ENCODE measurements around the gene KRT32.
"Not testable (repeated sequence)": the region's sequence is repeated elsewhere in the genome, so short reads cannot be mapped to it uniquely, and the experiment has no call there.

Gene KRT32

DNA sequence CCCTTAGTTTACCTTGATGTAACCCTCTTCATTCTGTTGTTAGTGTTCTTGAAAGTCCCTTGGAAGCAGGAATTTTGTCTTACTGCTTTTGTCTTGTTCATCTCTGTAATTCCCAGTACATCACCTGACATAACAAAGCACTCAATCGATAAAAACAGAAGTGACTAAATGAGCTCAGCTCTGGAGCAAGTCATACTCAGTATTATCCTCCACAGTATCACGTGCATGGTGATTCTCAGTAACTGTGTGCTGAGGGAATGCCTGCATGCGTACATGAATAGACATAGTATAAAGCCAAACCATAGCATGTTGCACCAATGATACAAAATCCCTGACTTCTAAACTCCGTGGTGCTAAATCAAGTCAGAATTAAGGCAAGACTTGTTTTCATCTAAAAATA, 33.6 kb downstream of the KRT32 start:
- DNase-seq (ENCODE audit: low read depth in 1 of 2, low spot score in 1 of 2) = no peak
- peaks cover 2% of the 10 kb centered on the region for H3K27me3 ChIP-seq (ENCODE audit: insufficient read depth, poor library complexity, severe bottlenecking)

DNA sequence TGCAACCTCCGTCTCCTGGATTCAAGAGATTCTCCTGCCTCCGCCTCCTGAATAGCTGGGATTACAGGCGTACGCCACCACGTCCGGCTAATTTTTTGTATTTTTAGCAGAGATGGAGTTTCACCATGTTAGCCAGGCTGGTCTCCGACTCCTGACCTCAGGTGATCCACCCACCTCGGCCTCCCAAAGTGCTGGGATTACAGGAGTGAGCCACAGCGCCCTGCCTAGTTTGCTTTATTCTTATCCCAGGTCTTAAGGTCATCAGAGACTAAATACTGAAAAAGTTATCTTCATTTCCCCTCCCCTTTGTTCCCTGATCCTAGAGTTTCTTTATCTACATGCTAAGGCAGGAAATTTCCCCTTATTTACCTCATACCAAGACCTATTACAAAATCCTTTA, 36.8 kb downstream of the KRT32 start:
- not testable (repeated sequence) for H3K27ac ChIP-seq (replicated peaks); H3K4me3 ChIP-seq (replicated peaks; ENCODE audit: insufficient read depth, low read length); H3K27me3 ChIP-seq (ENCODE audit: insufficient read depth, poor library complexity, severe bottlenecking); DNase-seq (ENCODE audit: low read depth in 1 of 2, low spot score in 1 of 2)

More for the DNA sequence above, 33.6 kb downstream of the KRT32 start:
- Histone ChIP-seq H3K27ac (replicated peaks) (no peak overlapping the region), H3K4me3 (replicated peaks; ENCODE audit: insufficient read depth, low read length) (no peak overlapping the region)
- TF ChIP-seq GABPA (IDR thresholded peaks at IDR 0.05; ENCODE audit: low read depth) (no peak), SPI1 (IDR thresholded peaks at IDR 0.05; ENCODE audit: borderline replicate concordance, low read depth) (no peak), POLR2AphosphoS5 (IDR thresholded peaks at IDR 0.05; ENCODE audit: low read depth) (no peak)
- TF ChIP-seq, protein P1, sequence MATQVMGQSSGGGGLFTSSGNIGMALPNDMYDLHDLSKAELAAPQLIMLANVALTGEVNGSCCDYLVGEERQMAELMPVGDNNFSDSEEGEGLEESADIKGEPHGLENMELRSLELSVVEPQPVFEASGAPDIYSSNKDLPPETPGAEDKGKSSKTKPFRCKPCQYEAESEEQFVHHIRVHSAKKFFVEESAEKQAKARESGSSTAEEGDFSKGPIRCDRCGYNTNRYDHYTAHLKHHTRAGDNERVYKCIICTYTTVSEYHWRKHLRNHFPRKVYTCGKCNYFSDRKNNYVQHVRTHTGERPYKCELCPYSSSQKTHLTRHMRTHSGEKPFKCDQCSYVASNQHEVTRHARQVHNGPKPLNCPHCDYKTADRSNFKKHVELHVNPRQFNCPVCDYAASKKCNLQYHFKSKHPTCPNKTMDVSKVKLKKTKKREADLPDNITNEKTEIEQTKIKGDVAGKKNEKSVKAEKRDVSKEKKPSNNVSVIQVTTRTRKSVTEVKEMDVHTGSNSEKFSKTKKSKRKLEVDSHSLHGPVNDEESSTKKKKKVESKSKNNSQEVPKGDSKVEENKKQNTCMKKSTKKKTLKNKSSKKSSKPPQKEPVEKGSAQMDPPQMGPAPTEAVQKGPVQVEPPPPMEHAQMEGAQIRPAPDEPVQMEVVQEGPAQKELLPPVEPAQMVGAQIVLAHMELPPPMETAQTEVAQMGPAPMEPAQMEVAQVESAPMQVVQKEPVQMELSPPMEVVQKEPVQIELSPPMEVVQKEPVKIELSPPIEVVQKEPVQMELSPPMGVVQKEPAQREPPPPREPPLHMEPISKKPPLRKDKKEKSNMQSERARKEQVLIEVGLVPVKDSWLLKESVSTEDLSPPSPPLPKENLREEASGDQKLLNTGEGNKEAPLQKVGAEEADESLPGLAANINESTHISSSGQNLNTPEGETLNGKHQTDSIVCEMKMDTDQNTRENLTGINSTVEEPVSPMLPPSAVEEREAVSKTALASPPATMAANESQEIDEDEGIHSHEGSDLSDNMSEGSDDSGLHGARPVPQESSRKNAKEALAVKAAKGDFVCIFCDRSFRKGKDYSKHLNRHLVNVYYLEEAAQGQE (IDR thresholded peaks at IDR 0.05; ENCODE audit: insufficient replicate concordance, low read depth) = no peak
- TF ChIP-seq, protein P2, sequence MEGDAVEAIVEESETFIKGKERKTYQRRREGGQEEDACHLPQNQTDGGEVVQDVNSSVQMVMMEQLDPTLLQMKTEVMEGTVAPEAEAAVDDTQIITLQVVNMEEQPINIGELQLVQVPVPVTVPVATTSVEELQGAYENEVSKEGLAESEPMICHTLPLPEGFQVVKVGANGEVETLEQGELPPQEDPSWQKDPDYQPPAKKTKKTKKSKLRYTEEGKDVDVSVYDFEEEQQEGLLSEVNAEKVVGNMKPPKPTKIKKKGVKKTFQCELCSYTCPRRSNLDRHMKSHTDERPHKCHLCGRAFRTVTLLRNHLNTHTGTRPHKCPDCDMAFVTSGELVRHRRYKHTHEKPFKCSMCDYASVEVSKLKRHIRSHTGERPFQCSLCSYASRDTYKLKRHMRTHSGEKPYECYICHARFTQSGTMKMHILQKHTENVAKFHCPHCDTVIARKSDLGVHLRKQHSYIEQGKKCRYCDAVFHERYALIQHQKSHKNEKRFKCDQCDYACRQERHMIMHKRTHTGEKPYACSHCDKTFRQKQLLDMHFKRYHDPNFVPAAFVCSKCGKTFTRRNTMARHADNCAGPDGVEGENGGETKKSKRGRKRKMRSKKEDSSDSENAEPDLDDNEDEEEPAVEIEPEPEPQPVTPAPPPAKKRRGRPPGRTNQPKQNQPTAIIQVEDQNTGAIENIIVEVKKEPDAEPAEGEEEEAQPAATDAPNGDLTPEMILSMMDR (IDR thresholded peaks at IDR 0.05; ENCODE audit: insufficient read depth, low read length) = no peak

DNA sequence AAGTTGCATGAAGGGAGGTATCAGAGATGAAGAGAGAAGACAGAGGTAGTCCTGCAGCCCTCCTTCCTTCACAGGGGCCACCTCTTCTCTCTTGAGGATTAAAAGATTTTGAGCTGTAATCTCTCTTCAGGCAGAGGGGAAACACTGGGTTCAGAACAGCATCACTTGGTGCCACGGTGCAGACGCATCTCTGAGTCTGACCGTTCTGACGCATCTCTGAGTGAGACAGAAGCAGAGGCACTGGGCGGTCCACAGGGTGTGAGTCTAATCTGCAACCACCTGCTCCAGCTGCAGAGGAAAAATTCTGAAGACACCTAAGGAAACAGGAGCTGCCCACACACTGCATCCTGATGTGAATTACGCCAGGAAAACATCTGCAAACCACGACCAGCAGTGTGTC, 37.5 kb downstream of the KRT32 start:
- DNase-seq (ENCODE audit: low read depth in 1 of 2, low spot score in 1 of 2) = no peak
- Histone ChIP-seq H3K27ac (replicated peaks) (no peak overlapping the region), H3K4me3 (replicated peaks; ENCODE audit: insufficient read depth, low read length) (no peak overlapping the region), H3K27me3 (ENCODE audit: insufficient read depth, poor library complexity, severe bottlenecking) (peaks cover 2% of the 10 kb centered on the region)
- TF ChIP-seq POLR2AphosphoS5 (IDR thresholded peaks at IDR 0.05; ENCODE audit: low read depth) = no peak
- TF ChIP-seq, protein P2 (IDR thresholded peaks at IDR 0.05; ENCODE audit: insufficient read depth, low read length) = no peak

DNA sequence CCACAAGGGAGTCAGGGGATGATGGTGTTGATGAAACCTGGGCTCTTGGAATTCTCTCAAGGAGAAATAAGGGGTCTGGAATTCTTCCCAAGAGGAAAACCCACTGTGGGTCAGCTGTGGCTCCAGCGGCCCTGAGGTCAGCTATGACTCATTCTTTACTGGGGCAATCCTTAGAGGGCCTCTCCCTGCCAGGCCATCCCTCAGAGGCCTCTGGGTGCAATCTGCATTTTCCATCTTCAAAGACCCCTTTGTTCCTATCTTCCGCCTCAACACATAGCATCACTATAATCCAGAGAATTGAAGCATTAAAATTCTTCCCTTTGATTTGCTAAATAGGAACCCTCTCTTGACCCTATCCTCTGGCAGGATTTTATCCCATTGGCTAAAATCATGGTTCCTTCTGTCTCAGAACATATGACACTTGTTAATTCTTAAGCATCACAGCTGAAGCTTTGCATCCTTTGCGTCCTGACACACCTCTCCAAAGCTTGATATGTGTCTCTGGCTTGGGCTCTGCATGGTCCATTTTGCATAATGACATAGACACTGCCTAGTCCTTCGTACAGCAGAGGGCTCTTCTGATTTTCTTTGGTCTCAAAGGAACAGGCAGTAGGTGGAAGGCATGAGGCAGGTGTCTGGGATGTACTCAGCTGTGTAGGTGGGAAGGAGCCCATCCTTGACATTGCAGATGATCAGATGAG, 38.4 kb downstream of the KRT32 start:
- no peak for DNase-seq (ENCODE audit: low read depth in 1 of 2, low spot score in 1 of 2)
- no peak overlapping the region for H3K27ac ChIP-seq (replicated peaks)
- peaks cover 2% of the 10 kb centered on the region for H3K27me3 ChIP-seq (ENCODE audit: insufficient read depth, poor library complexity, severe bottlenecking)
- no peak overlapping the region for H3K4me3 ChIP-seq (replicated peaks; ENCODE audit: insufficient read depth, low read length)
- TF ChIP-seq POLR2AphosphoS5 (IDR thresholded peaks at IDR 0.05; ENCODE audit: low read depth) (no peak), SPI1 (IDR thresholded peaks at IDR 0.05; ENCODE audit: borderline replicate concordance, low read depth) (no peak), GABPA (IDR thresholded peaks at IDR 0.05; ENCODE audit: low read depth) (no peak)
- TF ChIP-seq, protein P2 (IDR thresholded peaks at IDR 0.05; ENCODE audit: insufficient read depth, low read length) = no peak
- TF ChIP-seq, protein P1 (IDR thresholded peaks at IDR 0.05; ENCODE audit: insufficient replicate concordance, low read depth) = no peak
